HFF-Myc (cell line): Measurements from ENCODE around the gene MOG.

ENCODE experiments used
- DNase-seq: peaks from one replicate; pipeline ENCODE4 v3.0.0-alpha.2; 2011; ENCODE audit warnings: low read depth; ENCODE audit errors: extremely low read depth
- H3K4me3 ChIP-seq: replicated peaks from 2 replicates; pipeline ENCODE4 v1.5.1; 2011; ENCODE audit warnings: low read depth, mild to moderate bottlenecking, control low read depth, low read length
- CTCF ChIP-seq: IDR thresholded peaks from 2 replicates; pipeline ENCODE4 v1.5.1; 2012; ENCODE audit warnings: mild to moderate bottlenecking, low read depth, low read length, control low read depth; ENCODE audit errors: missing control alignments

The MOG gene

GRCh38 chr6:29629571-29629970 is 27.3 kb upstream of the MOG start:
- TF ChIP-seq CTCF: no peak
- H3K4me3 ChIP-seq: peak overlapping the region; percentile 72
- DNase-seq: no peak

GRCh38 chr6:29630315-29630714 is 26.6 kb upstream of the MOG start:
- no peak for TF ChIP-seq CTCF
- no peak overlapping the region; the same call in 1 of the 2 replicates for H3K4me3 ChIP-seq
- no peak for DNase-seq

GRCh38 chr6:29631209-29631810 is 25.6 kb upstream of the MOG start:
- TF ChIP-seq CTCF: no peak
- DNase-seq: no peak
- peak overlapping the region; percentile 61 for H3K4me3 ChIP-seq

GRCh38 chr6:29631860-29632731 is 24.8 kb upstream of the MOG start:
- peak overlapping the region; percentile 61 for H3K4me3 ChIP-seq

GRCh38 chr6:29632789-29633533 is 23.9 kb upstream of the MOG start, which contains the start of gene GABBR1:
TSS of gene GABBR1 (minus strand) at chr6:29633183. CDS start at chr6:29632385, 798 bp downstream.
- no peak for TF ChIP-seq CTCF
- peak within 1 kb of the TSS; percentile 61 for H3K4me3 ChIP-seq
- peak; percentile 19 for DNase-seq

More at GRCh38 chr6:29631860-29632731, 24.8 kb upstream of the MOG start:
- no peak for DNase-seq
- TF ChIP-seq CTCF: no peak

- DNase-seq: no peak
- no peak for TF ChIP-seq CTCF
- peak overlapping the region; percentile 61 for H3K4me3 ChIP-seq
These were observed 23.4 kb upstream of the MOG start for GRCh38 chr6:29633534-29633905.
